G401 (cell line): ENCODE data around the gene CDK5RAP1. TPM values are rescaled to one million over a fixed set of nuclear protein-coding genes. Genes with fewer than 3 reads are reported as not detected.
"Not testable (repeated sequence)": the region's sequence is repeated elsewhere in the genome, so short reads cannot be mapped to it uniquely, and the experiment has no call there.

Experiments
- DNase-seq: peaks from one replicate; pipeline ENCODE4 v3.0.0-alpha.2; 2015; ENCODE audit warnings: low spot score
- in situ Hi-C: cut with HindIII; loops from 2 replicates; pipeline ENCODE4 v1.10.0; 2016; ENCODE audit warnings: low sequenced_read_pairs, mixed read lengths
- total RNA-seq: library from RNA; depleted of rRNA; stranded (reverse); fragments of >200 nt; shearing (Covaris generic); gene quantifications from 2 replicates; pipeline ENCODE4 v1.2.3, GENCODE V29; 2014

The CDK5RAP1 gene
- total RNA-seq, 1 experiment from 2014 or later, result 65.5 TPM

DNA sequence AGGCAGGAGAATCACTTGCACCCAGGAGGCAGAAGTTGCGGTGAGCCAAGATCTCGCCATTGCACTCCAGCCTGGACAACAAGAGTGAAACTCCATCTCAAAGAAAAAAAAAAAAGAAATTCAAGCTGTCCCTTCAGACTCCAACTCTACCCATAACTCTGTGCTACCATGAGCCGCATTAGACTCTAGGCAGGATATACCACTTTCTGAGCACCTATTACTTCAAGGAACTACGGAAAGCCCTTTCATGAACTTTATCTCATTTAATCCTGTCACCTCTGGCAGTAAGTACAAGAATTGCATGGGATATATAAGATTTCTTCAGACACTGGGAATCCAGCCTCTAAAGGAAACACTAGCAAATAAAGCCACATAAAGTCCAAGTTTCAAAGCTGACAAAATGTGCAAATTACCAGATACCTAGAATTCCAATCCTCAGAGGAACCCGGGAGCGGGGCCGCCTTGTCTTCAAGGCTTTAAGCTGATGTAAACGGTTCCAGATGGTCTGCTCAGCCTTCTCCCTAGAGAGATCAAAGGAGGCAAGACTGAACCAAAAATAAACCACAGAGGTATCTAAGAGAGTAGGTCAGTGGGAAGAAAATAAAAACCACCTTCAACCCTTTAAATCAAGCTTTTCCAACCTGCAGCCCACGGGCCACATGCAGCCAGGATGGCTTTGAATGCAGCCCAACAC lies 9.4 kb downstream of the CDK5RAP1 start:
- in situ Hi-C loops, result no loop called here
- DNase-seq, result peak; percentile 38

DNA sequence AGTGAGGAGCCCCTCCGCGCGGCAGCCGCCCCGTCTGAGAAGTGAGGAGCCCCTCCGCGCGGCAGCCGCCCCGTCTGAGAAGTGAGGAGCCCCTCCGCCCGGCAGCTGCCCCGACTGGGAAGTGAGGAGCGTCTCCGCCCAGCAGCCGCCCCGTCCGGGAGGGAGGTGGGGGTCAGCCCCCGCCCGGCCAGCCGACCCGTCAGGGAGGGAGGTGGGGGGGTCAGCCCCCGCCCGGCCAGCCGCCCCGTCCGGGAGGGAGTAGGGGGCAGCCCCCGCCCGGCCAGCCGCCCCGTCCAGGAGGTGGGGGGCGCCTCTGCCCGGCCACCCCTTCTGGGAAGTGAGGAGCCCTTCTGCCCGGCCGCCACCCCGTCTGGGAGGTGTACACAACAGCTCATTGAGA lies 12.0 kb downstream of the CDK5RAP1 start:
- in situ Hi-C loops, DNase-seq: not testable (repeated sequence)

DNA sequence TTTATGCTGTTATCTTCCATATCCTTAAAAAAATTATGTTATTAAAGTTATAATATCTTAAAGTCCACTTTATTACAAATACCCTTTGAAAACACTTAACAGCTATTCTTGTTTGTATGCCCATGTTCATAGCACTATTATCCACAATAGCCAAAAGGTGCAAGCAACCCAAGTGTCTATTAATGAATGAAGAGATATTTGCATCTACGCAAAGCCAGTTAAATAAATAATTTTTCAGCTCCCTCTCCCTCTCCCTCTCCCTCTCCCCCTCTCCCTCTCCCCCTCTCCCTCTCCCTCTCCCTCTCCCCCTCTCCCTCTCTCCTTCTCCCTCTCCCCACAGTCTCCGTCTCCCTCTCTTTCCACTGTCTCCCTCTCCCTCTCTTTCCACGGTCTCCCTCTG lies 13.1 kb downstream of the CDK5RAP1 start:
- DNase-seq, result no peak
- in situ Hi-C loops, result no loop called here

DNA sequence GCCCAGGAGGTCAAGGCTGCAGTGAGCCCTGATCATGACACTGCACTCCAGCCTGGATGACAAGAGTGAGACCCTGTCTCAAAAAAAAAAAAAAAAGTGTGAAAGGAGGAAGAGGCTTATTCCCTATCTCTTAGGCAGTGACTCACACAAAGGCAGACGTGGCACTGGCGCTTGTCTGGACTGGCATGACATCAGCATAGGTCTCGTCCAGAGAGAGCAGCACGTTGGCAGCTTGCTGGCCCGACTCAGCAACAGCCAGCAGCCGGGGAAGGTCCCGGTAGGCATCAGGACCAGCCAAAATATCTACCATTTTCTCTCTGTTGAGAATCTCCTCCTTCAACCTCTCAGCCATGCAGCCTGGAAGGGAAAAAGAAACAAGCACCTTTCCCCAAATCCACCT lies 14.1 kb downstream of the CDK5RAP1 start:
- in situ Hi-C loops, result no loop called here
- DNase-seq, result no peak

DNA sequence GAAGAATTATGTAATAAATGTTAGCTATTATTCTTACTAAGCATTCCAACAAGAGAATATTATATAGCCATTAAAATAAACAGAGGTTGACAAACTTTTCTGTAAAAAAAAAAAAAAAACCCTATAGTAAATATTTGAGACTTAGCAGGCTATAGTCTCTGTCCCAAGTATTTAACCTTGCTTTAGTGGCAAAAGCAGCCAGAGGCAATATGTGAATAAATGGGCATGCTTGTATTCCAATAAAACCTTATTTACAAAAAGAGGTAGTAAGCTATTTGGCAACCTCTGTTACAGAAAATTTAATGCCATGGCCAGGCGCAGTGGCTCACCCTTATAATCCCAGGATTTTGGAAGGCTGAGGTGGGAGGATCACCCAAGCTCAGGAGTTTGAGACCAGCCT lies 14.6 kb downstream of the CDK5RAP1 start:
- in situ Hi-C loops, result no loop called here
- no peak for DNase-seq

DNA sequence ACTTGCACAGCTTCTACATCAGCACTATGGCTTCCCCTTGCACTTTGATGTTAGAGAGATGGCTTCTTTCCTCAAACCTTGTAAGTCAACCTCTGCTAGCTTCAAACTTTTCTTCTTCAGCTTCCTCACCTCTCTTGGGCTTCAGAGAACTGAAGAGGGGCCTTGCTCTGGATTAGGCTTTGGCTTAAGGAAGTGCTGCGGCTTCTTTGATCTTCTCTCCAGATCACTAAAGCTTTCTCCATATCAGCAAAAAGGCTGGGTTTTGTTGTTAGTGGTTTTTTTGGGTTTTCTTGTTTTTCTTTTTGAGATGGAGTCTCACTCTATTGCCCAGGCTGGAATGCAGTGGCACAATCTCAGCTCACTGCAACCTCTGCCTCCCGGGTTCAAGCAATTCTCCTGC lies 24.0 kb downstream of the CDK5RAP1 start:
- in situ Hi-C loops, result no loop called here
- DNase-seq, result no peak

DNA sequence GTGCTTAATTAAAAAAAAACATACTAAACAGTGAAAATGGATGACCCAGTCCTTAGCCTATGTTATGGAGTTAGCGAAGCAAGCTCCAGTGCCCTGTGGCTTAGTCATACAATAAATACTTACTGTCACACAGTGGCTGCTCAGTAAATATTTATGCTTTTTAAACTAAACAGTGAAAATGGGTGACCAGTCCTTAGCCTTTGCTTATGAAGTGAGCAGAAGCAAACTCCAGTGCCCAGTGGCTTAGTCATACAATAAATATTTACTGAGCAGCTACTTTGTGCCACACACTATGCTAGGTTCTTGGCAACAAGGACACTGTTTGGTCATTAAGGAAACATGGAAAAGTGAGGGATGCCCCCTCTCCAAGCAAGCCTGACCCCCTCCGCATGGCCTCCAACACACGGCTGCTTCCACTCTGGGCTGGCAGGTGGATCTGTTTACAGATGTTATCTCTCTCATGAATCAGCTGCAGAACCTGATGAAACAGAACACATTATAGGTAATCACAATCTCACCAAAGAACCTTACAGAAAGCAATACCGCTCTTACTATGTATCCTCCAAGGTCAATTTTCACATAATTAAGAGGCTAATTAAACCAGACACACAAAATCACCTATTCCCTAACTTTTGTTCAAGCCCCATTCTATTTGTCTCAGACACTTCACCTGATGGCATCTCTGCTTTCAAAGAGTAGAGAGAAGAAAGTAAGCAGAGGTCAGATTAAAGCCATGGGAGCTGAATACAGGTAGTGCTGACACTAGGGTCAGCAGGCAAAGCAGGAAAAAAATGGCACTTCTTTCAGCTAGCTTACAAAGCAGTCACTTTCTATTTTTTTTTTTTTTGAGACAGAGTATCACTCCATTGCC lies 27.3 kb downstream of the CDK5RAP1 start:
- in situ Hi-C loops, result no loop called here
- no peak for DNase-seq

DNA sequence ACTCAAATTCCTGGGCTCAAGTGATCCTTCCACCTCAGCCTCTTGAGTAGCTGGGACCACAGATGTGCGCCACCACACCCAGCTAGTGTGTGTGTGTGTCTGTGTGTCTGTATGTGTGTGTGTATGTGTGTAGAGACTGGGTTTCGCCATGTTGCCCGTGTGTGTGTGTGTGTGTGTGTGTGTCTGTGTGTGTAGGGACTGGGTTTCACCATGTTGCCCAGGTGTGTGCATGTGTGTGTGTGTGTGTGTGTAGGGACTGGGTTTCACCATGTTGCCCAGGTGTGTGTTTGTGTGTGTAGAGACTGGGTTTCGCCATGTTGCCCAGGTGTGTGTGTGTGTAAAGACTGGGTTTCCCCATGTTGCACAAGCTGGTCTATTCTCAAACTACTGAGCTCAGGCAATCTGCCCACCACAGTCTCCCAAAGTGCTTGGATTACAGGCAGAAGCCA lies 28.3 kb downstream of the CDK5RAP1 start:
- no peak for DNase-seq
- in situ Hi-C loops, result no loop called here

DNA sequence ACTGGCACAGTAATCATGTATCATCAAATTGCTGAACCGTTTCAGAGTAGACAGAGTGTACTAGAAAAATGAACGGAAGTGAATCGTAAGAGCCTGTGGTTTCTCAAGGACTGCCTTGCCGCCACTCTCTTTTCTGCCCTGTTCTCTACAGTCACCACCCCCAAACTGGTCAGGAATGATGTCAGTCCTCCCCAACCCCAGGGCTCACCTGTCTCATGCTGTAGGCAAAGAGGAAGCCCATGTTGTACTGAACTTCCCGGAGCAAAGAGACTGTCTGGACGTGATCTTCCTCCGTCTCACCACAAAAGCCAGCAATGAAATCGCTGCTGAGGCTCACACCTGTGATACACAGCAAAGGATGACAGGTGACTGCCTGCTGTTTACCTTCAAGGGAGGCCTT lies 31.0 kb downstream of the CDK5RAP1 start:
- in situ Hi-C loops, result no loop called here

DNA sequence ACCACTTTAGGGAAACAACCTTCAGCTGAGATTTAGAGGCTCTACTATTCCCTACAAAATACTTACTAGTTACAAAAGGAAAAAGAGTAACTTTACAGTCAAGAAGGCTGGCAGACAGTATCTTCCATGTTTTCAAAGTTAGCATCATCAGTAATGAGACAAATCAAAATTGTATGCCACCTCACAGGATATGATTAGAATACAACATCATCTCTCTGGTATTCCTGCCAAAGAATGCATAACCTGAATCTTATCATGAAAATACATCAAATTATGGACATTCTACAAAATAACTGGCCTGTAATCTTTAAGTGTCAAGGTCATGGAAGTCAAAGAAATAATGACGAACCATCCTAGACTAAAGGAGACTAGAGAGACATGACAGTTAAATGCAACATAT lies 38.4 kb downstream of the CDK5RAP1 start:
- DNase-seq, result no peak
- in situ Hi-C loops, result no loop called here

More for the DNA sequence above, 31.0 kb downstream of the CDK5RAP1 start:
- DNase-seq, result no peak

DNA sequence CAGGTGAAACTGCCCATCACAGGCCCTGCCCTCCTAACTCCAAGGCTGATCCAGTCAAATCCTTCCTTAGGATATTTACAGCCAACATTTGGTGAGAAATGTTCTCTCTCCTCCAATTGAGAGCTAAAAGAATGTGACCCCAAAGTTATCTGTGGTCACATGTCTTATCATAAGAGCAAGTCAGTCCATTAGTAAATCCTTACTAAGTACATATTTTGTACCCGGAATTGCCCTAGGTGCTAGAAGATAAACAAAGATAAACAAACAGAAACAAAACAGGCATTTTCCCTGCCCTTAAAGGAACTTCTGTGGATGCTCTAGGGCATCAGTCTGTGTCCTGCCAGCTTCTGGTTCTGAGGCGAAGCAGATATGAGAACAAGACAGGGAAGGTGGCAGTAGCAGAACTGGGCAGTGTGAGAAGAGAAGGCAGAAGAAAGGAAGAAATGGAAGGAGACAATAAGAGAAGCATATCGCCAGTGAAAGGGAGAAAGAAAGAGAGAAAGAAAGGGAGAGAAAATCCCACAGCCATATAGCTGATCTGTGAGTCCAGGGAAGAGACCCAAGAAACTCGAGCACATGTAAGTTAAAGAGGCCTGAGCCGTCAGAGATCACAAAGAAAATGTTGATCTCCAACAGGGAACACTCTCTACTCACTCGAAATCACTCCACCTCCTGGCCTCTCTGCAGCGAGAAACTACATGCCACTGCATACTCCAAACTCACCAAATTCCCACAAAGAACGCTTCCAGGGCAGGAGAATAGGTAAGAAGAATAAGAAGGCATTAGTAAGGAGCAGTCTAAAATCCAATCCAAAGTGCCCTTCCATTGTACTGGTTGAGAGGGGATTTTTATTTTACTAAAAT lies 41.7 kb downstream of the CDK5RAP1 start:
- in situ Hi-C loops, result no loop called here
- DNase-seq, result no peak

DNA sequence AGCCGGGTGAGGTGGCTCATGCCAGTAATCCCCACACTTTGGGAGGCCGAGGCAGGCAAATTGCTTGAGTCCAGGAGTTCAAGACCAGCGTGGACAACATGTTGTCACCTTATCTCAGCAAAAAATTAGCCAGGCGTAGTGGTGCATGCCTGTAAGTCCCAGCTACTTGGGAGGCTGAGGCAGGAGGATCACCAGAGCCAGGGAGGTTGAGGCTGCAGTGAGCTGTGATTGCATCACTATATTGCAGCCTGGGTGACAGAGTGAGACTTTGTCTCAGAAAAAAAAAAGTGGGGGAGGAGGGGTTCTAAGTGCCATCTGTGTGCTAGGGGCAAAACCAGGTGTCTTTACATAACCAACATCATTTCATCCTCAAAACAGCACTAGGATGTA lies 48.3 kb downstream of the CDK5RAP1 start:
- in situ Hi-C loops, result no loop called here
- DNase-seq, result no peak

DNA sequence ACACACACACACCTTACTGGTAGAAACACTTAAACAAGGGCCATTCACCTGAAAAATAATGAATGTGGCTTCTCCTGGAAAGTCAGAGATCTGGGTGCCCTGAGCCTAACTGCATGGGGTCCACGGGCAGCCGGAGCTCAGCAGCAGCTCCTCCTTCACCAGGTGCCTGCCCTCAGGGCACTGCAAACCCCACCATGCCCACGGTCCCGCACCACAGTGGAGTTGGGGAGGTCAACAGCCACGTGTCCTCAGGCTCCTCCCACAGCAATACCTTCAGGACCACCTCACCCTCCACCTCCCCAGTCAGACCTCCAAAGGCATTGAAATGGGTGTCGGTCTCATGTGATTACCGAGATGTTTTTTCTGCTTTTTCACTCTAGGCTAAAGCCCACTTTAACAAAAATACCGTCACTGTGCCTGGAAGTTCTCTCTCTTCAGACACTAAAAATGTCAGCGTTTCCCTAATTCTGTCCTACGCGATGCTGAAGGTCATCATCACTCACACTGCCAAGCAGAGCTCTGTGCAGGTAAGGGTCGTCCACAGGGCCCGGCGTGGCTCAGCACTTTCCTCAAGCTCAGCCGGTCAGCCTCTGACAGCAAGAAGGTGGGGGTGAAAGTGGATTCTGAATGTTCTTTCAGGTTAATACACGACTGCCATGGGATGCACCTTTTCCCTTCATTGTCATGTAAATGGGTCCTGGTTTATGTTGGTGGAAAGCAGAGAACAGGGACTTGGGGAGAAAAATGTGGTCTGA lies 48.9 kb downstream of the CDK5RAP1 start:
- in situ Hi-C loops, result no loop called here
- DNase-seq, result no peak

DNA sequence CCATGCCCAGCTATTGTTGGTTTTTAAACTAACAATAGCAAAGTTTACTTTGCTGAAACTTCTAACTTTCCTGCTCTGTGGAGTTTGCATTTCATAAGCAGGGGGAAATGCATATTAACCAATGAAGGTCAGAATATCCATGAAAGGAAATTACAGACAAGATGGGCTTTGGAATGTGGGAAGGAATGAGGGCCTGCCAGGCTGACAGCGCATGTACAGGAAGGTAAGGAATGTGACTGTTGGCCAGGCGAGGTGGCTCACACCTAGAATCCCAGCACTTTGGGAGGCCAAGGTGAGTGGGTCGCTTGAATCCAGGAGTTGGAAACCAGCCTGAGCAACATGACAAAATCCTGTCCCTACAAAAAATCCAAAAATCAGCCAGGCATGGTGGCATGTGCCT lies 49.6 kb downstream of the CDK5RAP1 start:
- DNase-seq, result no peak
- in situ Hi-C loops, result no loop called here

DNA sequence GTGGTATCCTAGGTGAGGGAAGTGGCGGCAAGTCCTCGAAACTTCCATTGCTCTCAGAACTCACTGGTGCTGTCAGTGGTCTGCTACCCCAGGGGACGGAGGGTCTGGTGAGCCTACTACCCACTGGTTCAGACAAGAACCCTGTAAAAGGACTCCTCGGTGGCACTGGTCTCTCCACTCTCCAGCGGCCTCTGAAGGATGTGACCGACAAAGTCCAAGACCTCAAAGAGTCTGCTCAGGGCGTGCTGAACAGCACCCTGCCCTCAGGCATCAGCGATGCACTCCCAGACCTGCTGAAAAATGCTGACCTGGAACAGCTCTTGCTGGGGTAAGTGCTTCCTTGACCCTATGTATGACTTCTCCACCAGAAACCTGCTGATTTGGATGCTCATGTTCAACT lies 51.8 kb downstream of the CDK5RAP1 start:
- in situ Hi-C loops, result no loop called here
- no peak for DNase-seq

DNA sequence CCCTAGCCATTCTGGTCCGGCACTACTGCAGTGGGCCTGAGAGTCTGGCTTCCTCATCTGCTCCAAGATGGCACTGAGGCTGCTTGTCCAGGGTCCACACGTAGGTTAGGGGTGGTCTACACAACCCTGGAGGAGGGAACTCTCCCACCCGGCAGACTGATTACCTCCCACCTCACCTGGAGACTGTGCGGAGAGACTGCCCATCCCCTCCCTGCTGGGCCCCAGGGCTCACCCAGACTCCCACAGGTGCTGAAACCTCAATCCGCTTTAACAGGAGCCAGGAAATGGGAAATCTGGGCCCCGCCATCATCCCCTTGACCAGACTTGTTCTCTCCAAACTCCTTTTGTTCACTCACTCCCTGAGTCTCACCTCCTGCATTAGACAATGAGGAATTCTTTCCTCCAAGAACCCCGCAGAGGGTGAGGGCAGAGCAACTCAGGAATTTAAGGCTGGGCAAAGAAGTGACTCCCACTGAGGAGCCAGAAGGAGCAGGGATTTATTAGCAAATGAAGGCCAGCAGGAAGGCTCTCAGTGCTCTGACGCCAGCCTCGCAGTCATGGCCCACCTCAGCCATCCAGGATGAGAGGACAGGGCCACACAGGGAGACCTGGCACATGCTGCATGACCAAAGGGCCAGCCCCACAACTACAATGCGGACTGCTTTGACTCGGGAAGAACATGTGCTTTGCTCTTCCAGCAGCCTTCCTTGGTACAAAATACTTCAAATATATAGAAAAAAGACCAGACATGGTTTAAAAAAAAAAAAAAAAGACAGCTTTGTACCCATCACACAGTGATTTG lies 53.0 kb downstream of the CDK5RAP1 start:
- in situ Hi-C loops, result no loop called here
- peak; percentile 16 for DNase-seq

DNA sequence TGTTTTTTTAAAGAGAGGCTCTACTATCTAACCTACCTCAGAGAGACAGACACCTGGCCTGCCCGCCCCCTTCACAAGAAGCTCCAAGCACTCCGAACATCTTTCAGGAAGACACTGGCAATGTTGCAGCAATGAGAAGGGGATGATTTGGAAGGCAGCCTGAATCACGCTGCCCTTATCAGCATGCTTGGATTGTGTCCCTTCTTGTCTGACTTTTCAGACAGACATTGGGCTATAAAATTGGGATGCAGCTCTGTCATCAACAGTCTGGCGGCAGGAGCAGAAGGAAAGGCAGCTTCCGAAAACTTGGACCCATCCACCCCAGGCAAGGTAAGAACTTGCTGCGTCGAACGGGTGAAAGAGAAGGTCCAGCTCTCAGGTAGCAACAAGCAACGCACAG lies 56.0 kb downstream of the CDK5RAP1 start:
- DNase-seq, result peak; percentile 39
- in situ Hi-C loops, result no loop called here

DNA sequence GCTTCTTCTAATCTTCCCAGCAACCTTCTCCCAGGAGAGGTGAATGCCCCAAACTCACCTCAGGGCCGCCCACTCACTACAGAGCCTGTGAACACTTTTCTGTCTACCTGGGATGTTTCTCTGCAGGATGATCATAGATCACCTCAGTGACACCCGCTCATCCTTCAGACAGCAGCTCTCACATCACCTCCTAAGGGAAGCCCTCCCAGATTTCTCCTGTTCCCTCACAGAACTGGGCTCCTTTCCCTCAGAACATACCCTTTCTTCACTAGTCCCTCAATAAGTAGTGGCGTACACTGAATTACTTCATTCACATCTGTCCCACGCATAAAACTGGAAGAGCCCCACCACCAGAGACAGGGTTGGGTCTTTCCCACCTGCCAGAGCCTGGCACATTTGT lies 57.8 kb downstream of the CDK5RAP1 start:
- no peak for DNase-seq
- in situ Hi-C loops, result no loop called here
